ENCODE measurements around the gene TPRX2.

GRCh38 chr19:47813304-47813994 lies 45.6 kb upstream of the TPRX2 start:
- TF ChIP-seq CTCF (IDR thresholded peaks at IDR 0.05; ENCODE audit: insufficient read depth, low read length) (peak; percentile 31), GABPA (IDR thresholded peaks at IDR 0.05; ENCODE audit: low read depth) (no peak), POLR2AphosphoS5 (IDR thresholded peaks at IDR 0.05; ENCODE audit: low read depth) (no peak), REST (IDR thresholded peaks at IDR 0.05; ENCODE audit: insufficient replicate concordance, low read depth) (no peak), SPI1 (IDR thresholded peaks at IDR 0.05; ENCODE audit: borderline replicate concordance, low read depth) (no peak)

Measured in HL-60 (cell line).